ENCODE data around the gene SLC24A2. TPM values are rescaled to one million over a fixed set of nuclear protein-coding genes. Genes with fewer than 3 reads are reported as not detected.

Gene SLC24A2
- polyA plus RNA-seq, 1 of the 3 experiments (the other 2 are of a cell fraction) = not detected

- no peaks in the 10 kb centered on the region for H3F3A ChIP-seq (replicated peaks; ENCODE audit: insufficient read depth)
- H3K9me2 ChIP-seq = no peaks in the 10 kb centered on the region
- H3K4me1 ChIP-seq (ENCODE audit: control insufficient read depth in 1 of 2, insufficient read depth in 2 of 2, low read depth in 1 of 2, low read length in 1 of 2) = no peaks in the 10 kb centered on the region
- H3K4me2 ChIP-seq = no peak overlapping the region
- TF ChIP-seq MEF2A (IDR thresholded peaks at IDR 0.05; ENCODE audit: borderline replicate concordance, low read depth) = no peak
- TF ChIP-seq TCF12 (IDR thresholded peaks at IDR 0.05) = no peak
- no peak for TF ChIP-seq RFX5 (IDR thresholded peaks at IDR 0.05; ENCODE audit: low read length)
- no peak for TF ChIP-seq GATA2 (CRISPR knock-in tag; IDR thresholded peaks at IDR 0.05)
- TF ChIP-seq MXI1 (IDR thresholded peaks at IDR 0.05; ENCODE audit: low read depth, low read length) = no peak
- no peak for TF ChIP-seq USF2 (IDR thresholded peaks at IDR 0.05; ENCODE audit: borderline replicate concordance, low read depth, low read length)
- no peak for TF ChIP-seq TEAD4 (IDR thresholded peaks at IDR 0.05; ENCODE audit: borderline replicate concordance, insufficient read depth)
- no peak for TF ChIP-seq RXRA (IDR thresholded peaks at IDR 0.05; ENCODE audit: borderline replicate concordance, low read depth)
- TF ChIP-seq USF1 (IDR thresholded peaks at IDR 0.05; ENCODE audit: borderline replicate concordance, low read depth) = no peak
- TF ChIP-seq JUND (IDR thresholded peaks at IDR 0.05) = no peak
- TF ChIP-seq YY1 (IDR thresholded peaks at IDR 0.05; ENCODE audit: low read depth) = no peak
- no peak for TF ChIP-seq RCOR1 (IDR thresholded peaks at IDR 0.05; ENCODE audit: low read length)
- TF ChIP-seq NFIC (IDR thresholded peaks at IDR 0.05; ENCODE audit: borderline replicate concordance) = no peak
- TF ChIP-seq RAD21 (IDR thresholded peaks at IDR 0.05; ENCODE audit: low read length) = no peak
- TF ChIP-seq IRF3 (IDR thresholded peaks at IDR 0.05; ENCODE audit: low read depth, low read length) = no peak
- ChIA-PET POLR2A (no interaction called here), CTCF (no interaction called here)
- no peaks in the 10 kb centered on the region for H4K20me1 ChIP-seq (ENCODE audit: insufficient read depth)
- no peaks in the 10 kb centered on the region for H3K9me3 ChIP-seq
- no peaks in the 10 kb centered on the region for H3K79me2 ChIP-seq (ENCODE audit: insufficient read depth)
- no peak overlapping the region for H3K4me3 ChIP-seq (ENCODE audit: low read depth in 2 of 2, low read length in 1 of 2)
- WGBS (ENCODE audit: low lambda C conversion rate) = 26% methylated on average over 2 of the region's 2 CpGs
- H3K27ac ChIP-seq (ENCODE audit: low read depth in 2 of 2, low read length in 1 of 2) = no peak overlapping the region
- no peak for DNase-seq
- H2AFZ ChIP-seq (ENCODE audit: low read depth) = no peak overlapping the region
- H3K27me3 ChIP-seq (ENCODE audit: insufficient read depth) = no peaks in the 10 kb centered on the region
- no peaks in the 10 kb centered on the region for H3K36me3 ChIP-seq (replicated peaks in 1 of 2; ENCODE audit: control insufficient read depth in 1 of 2, insufficient read depth in 2 of 2, low read length in 1 of 2)
- H3K9ac ChIP-seq = no peak overlapping the region
Observed at GRCh38 chr9:19754921-19755320, 33.9 kb downstream of the SLC24A2 start.

- no peak for DNase-seq
- no peak overlapping the region for H3K9ac ChIP-seq
- TF ChIP-seq MXI1 (IDR thresholded peaks at IDR 0.05; ENCODE audit: low read depth, low read length) = no peak
- no peak for TF ChIP-seq CTCF (IDR thresholded peaks at IDR 0.05)
- TF ChIP-seq USF1 (IDR thresholded peaks at IDR 0.05; ENCODE audit: borderline replicate concordance, low read depth) = no peak
- TF ChIP-seq SMC3 (IDR thresholded peaks at IDR 0.05; ENCODE audit: low read depth, low read length) = no peak
- no peak for TF ChIP-seq MEF2A (IDR thresholded peaks at IDR 0.05; ENCODE audit: borderline replicate concordance, low read depth)
- TF ChIP-seq FOXM1 (IDR thresholded peaks at IDR 0.05; ENCODE audit: low read depth) = no peak
- TF ChIP-seq FOXJ3 (CRISPR knock-in tag; IDR thresholded peaks at IDR 0.05) = no peak
- TF ChIP-seq PBX3 (IDR thresholded peaks at IDR 0.05) = no peak
- TF ChIP-seq TCF12 (IDR thresholded peaks at IDR 0.05) = no peak
- TF ChIP-seq YY1 (IDR thresholded peaks at IDR 0.05; ENCODE audit: low read depth) = no peak
- no peak for TF ChIP-seq NFIC (IDR thresholded peaks at IDR 0.05; ENCODE audit: borderline replicate concordance)
- TF ChIP-seq ELF1 (IDR thresholded peaks at IDR 0.05) = no peak
- ChIA-PET POLR2A (no interaction called here), CTCF (interaction anchor here (0.7 kb wide), 1 partner anchor 296 kb away, joined by 3 read pairs; no protein-coding TSS in a partner anchor)
- no peaks in the 10 kb centered on the region for H3K9me2 ChIP-seq
- H2AFZ ChIP-seq (ENCODE audit: low read depth) = no peak overlapping the region
- H3K9me3 ChIP-seq = no peaks in the 10 kb centered on the region
- H3K27ac ChIP-seq (ENCODE audit: low read depth in 2 of 2, low read length in 1 of 2) = no peak overlapping the region
- H3K4me2 ChIP-seq = no peak overlapping the region
- no peaks in the 10 kb centered on the region for H3K79me2 ChIP-seq (ENCODE audit: insufficient read depth)
- no peak overlapping the region for H3K4me3 ChIP-seq (ENCODE audit: low read depth in 2 of 2, low read length in 1 of 2)
- WGBS (ENCODE audit: low lambda C conversion rate) = 11% methylated on average over 4 of the region's 4 CpGs
- H3F3A ChIP-seq (replicated peaks; ENCODE audit: insufficient read depth) = no peaks in the 10 kb centered on the region
- H3K27me3 ChIP-seq (ENCODE audit: insufficient read depth) = no peaks in the 10 kb centered on the region
- no peaks in the 10 kb centered on the region for H4K20me1 ChIP-seq (ENCODE audit: insufficient read depth)
- no peaks in the 10 kb centered on the region for H3K4me1 ChIP-seq (ENCODE audit: control insufficient read depth in 1 of 2, insufficient read depth in 2 of 2, low read depth in 1 of 2, low read length in 1 of 2)
- H3K36me3 ChIP-seq (replicated peaks in 1 of 2; ENCODE audit: control insufficient read depth in 1 of 2, insufficient read depth in 2 of 2, low read length in 1 of 2) = no peaks in the 10 kb centered on the region
Observed at GRCh38 chr9:19748278-19749126, 40.3 kb downstream of the SLC24A2 start.
